GM18951 (cell line): ENCODE data around the gene PDE6A.
"Not testable (repeated sequence)": the region's sequence is repeated elsewhere in the genome, so short reads cannot be mapped to it uniquely, and the experiment has no call there.

Experiments
- POLR2A ChIP-seq: IDR thresholded peaks from 4 replicates; pipeline ENCODE4 v1.6.1; 2011; ENCODE audit warnings: mild to moderate bottlenecking; ENCODE audit not compliant: insufficient read length, insufficient read depth; ENCODE audit errors: extremely low read depth
- in situ Hi-C: fragments of 300-500 bp; cut with MboI; formaldehyde crosslinking; loops from one replicate; pipeline ENCODE4 v1.12.0; 2022; ENCODE audit warnings: low sequenced_read_pairs, mixed read lengths, inconsistent platforms; ENCODE audit not compliant: unreplicated experiment

Gene PDE6A

DNA sequence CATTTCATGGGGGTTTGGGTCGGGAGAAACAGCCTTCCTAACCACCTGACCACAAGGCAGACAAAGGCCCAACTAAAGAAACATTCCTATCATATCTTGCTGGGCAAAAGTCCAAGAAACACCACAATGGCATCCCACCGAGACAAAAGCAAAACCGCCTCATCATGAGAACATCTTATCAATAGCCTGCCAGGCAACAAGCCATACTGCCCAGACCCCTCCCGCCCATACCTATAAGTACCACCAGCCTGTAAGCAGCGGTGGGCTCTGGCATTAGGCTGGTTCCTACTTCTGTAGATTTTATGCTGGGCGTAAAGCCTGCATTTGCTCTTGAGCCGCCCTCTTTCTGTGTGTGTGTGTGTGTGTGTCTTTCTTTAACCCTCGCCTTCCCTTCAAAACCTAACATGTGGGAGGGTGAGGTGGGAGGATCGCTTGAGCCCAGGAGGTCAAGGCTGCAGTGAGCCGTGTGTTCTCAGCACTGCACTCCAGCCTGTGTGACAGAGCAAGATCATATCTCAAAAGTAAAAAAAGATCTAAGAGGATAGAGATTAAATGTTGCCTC lies 56.9 kb downstream of the PDE6A start:
- in situ Hi-C loops: no loop called here

DNA sequence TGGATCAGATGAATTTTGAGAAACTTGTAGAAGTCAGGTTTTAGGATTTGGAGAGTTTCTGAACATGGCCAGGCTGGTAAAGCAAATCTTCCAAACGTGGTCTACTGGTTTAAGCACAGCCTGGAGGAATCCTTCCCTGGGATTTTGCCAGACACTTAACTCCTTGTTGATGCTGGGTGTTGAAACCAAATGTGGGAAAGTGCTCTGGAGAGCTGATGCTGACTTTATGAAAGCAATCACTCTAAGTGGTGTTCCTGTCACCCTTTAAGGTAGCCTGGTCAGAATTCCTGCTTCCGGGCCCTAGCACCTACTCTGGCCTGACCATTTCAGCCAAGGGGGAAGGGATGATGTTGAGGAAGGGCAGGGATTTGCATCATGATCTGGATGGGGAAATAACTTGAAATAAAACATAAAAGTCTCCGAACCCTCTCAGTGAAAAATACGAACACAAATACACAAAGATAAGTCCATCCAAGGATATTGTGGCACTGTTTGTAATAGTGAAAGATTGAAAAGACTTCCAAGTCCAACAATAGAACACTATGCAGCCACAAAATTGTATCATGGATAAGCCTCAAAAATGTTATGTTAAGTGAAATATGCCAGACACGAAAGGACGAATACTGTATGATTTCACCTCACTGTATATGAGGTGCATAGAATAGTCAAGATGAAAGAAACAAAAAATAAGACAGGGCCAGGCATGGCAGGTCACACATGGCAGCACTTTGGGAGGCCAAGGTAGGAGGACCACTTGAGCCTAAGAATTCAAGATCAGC lies 57.7 kb downstream of the PDE6A start:
- no peak for TF ChIP-seq POLR2A
- in situ Hi-C loops: no loop called here

More for the DNA sequence above, 56.9 kb downstream of the PDE6A start:
- TF ChIP-seq POLR2A: no peak

DNA sequence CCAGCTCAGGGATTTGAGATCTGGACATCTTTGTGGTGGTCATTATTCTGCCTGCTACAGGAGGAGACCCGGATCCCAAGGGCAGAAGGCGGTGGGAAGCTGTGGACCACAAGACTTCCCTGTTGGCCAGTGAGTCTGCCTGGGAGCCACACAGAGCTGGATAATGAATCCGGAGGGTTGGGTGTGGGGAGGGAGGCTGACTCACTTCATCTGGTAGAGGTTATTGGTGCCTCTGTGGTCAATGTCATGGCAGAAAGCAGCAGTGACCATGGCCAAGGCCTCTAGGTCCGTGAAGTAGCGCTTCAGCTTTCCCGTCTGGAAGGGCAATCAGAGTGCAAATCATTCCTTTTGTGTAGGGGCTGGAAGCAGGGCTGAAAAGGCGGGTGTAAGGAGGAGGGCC lies 58.5 kb downstream of the PDE6A start:
- TF ChIP-seq POLR2A: no peak

DNA sequence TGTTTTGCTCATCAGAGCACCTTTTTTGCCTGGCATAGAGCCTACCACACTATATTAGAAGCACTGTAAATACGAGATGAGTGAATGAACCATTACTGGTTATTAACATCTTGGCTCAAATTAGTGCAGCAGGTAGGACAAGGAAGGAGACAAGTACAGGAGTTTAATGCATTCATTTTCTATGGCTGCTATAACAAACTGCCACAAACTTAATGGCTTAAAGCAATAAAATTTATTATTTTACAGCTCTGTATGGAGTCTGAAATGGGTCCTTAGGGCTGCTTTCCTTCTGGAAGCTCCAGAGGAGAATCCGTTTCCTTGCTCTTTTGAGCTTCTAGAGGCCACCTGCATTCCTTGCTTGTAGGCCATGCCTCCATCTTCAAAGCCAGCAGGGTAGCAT lies 59.1 kb downstream of the PDE6A start:
- no peak for TF ChIP-seq POLR2A
- in situ Hi-C loops: no loop called here

More for the DNA sequence above, 58.5 kb downstream of the PDE6A start:
- in situ Hi-C loops: no loop called here

DNA sequence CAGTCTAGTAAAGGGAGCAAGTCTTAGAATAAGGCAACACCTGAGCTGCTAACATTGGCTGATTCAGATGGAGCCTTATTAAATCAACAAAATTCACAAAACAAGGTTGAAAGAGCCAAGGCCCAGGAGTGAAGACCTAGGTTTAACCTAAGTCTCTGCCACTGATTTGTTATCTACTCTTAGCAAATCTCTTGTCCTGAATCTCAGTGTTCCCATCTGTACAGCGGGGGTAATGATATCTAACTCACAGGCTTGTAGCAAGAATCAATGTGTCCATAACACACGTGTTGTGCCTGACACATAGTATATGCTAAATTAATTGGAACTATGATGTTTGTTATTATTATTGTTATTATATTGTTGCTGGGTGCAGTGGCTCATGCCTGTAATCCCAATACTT lies 61.0 kb downstream of the PDE6A start:
- no peak for TF ChIP-seq POLR2A
- in situ Hi-C loops: no loop called here

DNA sequence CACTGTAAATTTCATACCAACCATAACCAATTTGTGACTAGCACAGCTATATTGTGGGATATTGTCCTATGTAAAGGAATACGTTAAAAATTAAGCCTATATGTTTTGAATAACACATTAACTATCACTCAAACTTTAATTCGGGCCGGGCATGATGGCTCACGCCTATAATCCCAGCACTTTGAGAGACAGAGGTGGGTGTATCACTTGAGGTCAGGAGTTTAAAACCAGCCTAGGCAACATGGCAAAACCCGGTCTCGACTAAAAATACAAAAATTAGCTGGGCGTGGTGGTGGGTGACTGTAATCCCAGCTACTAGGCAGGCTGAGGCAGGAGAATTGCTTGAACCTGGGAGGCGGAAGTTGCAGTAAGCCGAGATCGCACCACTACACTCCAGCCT lies 62.0 kb downstream of the PDE6A start:
- in situ Hi-C loops: not testable (repeated sequence)

DNA sequence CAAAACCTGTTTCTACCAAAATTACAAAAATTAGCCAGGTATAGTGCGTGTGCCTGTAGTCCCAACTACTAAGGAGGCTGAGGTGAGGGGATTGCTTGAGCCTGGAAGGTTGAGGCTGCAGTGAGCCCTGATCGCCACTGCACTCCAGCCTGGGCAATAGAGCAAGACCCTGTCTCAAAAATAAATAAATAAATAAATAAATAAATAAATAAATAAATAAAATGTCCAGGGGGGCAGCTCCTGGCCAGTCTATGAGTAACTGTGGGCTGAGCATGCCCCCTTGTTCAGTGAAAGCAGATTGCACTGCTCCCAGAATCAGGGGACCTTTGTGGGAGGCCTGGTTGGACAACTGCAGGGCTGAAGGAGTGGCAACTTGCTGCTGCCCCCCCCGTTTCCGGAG lies 62.7 kb downstream of the PDE6A start:
- TF ChIP-seq POLR2A: no peak
- in situ Hi-C loops: no loop called here

DNA sequence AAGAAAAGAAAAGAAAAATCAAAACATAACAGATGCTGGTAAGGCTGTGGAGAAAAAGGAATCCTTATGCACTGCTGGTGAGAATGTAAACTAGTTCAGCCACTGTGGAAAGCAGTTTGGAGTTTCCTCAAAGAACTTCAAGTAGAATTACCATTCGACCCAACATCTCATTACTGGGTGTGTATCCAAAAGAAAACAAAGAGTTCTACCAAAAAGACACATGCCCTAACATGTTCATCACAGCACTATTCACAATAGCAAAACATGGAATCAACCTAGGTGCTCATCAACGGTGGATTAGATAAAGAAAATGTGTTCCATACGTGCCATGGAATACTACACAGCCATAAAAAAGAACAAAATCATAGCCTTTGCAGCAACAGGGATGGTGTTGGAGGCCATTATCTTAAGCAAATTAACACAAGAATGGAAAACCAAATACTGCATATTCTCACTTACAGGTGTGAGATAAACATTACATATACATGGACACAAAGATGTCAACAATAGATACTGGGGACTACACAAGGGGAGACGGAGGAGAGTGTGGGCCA lies 63.4 kb downstream of the PDE6A start:
- TF ChIP-seq POLR2A: no peak
- in situ Hi-C loops: no loop called here

DNA sequence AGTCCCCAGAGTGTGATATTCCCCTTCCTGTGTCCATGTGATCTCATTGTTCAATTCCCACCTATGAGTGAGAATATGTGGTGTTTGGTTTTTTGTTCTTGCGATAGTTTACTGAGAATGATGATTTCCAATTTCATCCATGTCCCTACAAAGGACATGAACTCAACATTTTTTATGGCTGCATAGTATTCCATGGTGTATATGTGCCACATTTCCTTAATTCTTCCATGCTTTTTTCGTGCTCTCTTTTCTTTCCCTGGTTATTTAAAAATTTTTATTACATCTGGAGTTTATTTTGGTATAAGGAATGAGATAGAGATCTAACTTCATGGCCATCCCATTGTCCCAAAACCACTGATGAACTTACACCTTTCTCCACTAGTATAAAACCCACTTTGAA lies 65.0 kb downstream of the PDE6A start:
- in situ Hi-C loops: not testable (repeated sequence)

DNA sequence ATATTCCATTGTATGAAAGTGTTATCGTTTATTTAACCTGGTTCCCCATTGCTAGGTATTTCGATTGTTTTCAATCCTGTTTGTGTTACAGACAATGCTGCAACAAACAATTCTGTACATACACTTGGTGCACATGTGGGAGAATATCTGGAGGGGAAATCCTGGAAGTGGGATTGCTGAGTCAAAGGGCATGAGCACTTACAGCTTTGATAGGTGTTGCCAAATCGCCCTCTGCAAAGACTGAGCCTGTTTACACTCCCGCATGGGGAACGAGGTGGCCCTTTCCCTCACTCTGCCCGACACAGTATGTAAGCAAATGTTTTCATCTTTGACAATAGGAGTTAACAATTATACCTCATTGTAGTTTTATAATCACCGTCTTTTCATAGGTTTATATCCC lies 66.2 kb downstream of the PDE6A start:
- in situ Hi-C loops: no loop called here
- no peak for TF ChIP-seq POLR2A

DNA sequence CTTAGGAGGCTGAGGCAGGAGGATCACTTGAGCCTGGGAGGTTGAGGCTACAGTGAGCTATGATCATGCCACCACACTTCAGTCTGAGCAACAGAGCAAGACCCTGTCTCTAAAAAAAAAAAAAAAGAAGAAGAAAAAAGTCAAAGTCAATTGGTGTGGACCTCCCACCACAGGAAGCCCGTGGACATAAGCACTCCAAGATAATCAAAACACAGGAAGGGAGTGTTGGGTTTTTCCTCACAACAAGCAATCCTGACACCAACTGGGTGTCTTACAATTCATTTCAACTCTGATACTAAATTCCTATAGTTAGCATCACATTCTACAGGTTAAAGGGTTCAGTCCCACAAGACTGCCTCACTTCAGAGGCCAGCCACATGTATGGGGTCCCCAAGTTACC lies 70.7 kb downstream of the PDE6A start:
- no peak for TF ChIP-seq POLR2A
- in situ Hi-C loops: no loop called here

DNA sequence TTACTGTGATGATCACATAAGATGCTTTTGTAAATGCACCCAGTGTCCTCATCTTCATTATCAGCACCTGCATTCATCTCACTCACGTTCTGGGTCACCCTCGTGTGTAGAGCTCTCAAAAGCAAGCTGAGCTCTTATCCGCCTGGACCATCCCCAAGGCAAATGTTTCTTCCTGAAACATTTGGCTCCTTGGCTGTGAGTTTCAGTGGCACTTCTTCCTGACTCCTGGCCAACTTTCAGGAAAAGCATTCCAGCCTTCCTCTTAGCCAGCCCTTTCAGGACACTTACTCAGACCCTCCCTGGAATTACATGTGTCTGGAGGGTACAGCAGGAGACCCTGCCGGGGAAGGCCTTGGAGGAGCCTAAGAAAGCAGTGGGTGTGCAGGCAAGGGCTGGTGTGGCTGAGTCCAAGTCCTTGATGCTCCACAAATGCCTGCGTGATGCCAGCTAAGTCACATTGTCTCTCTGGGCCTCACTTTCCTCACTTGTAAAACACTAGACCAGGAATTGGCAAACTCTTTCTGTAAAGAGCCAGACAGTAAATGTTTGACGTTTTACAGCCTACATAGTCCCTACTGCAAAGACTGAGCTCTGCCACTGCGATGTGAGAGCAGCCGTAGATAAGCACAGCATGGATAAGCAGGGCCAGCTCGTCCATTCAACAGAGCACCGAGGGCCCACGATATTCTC lies 72.1 kb downstream of the PDE6A start:
- in situ Hi-C loops: no loop called here
- TF ChIP-seq POLR2A: no peak

DNA sequence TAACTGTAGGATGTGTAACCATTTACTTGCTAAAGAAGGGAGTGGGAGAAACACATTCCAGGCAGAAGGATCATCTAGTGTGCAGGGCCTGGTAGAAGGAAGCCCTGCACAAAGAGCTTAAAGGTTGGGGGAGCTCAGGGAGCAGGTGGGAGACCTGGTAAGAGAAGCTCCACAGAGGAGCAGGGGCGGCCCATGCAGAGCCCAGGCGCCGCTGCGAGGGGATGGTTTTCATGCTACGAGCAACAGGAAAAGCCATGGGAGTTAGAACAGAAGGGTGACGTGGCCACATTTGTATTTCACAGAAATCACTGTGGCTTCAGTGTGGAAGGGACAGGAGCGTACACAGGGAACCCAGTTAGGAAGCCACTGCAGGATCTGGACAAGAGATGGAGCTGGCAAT lies 73.1 kb downstream of the PDE6A start:
- in situ Hi-C loops: no loop called here
- no peak for TF ChIP-seq POLR2A

DNA sequence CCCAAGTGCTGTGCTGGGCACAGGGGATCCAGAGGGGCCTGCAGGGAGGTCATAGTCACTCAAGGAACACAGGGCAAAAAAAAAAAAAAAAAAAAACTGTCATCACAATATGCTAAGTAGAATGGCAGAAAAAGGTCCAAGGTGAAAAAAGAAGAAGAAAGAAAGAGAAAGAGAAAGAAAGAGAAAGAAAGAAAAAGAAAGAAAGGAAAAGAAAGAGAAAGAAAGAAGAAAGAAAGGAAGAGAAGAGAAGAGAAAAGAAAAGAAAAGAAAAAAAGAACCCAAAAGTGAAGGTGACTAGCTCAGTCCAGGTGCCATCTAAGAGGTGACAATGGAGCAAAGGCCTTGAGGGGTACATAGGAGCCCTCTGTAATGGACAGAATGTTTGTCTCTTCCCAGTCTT lies 73.9 kb downstream of the PDE6A start:
- in situ Hi-C loops: no loop called here
- TF ChIP-seq POLR2A: no peak
